ENCODE measurements around the gene DENND6B.

DENND6B gene

DNA sequence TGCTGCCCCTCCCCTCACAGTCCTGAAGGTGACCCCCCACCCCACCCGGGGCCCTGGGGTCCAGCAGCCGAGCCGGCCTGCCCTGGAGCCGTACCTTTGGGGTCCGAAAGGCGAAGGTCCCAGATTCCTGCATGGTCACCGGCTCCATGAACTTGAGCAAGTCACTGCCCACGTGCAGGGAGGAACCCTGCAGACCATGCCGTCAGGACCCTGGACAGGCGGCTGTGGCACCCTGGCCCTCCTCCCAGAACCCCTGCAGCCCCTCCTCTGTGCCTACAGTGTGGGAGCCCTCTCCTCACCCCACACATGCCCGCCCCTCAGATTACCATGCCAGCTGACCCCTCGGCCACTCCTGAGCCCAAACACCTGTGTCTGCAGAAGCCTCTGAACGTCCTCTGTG lies 42.3 kb downstream of the DENND6B start:
- Histone ChIP-seq H3K4me1 (ENCODE audit: insufficient read depth, low read length, severe bottlenecking) (no peaks in the 10 kb centered on the region), H2AFZ (ENCODE audit: low read length) (no peak overlapping the region), H3K4me2 (ENCODE audit: low read length) (no peak overlapping the region), H3K9me2 (ENCODE audit: low read depth, low read length) (no peaks in the 10 kb centered on the region), H3K9ac (ENCODE audit: low read length) (no peak overlapping the region), H3K4me3 (ENCODE audit: low read depth, low read length, poor library complexity, severe bottlenecking) (no peak overlapping the region), H3K27me3 (ENCODE audit: insufficient read depth, low read length) (peaks cover 17% of the 10 kb centered on the region), H3K27ac (ENCODE audit: low read depth, low read length, poor library complexity, severe bottlenecking) (no peak overlapping the region), H3K9me3 (ENCODE audit: low read length) (no peaks in the 10 kb centered on the region), H3K36me3 (ENCODE audit: insufficient read depth, low read length) (no peaks in the 10 kb centered on the region), H4K20me1 (ENCODE audit: insufficient read depth, low read length) (no peaks in the 10 kb centered on the region), H3K79me2 (ENCODE audit: insufficient read depth, low read length) (no peaks in the 10 kb centered on the region), H3F3A (ENCODE audit: insufficient read depth, low read length) (no peaks in the 10 kb centered on the region)
- TF ChIP-seq EZH2 (IDR thresholded peaks at IDR 0.05; ENCODE audit: borderline replicate concordance, low read length): no peak
- TF ChIP-seq, protein P1, sequence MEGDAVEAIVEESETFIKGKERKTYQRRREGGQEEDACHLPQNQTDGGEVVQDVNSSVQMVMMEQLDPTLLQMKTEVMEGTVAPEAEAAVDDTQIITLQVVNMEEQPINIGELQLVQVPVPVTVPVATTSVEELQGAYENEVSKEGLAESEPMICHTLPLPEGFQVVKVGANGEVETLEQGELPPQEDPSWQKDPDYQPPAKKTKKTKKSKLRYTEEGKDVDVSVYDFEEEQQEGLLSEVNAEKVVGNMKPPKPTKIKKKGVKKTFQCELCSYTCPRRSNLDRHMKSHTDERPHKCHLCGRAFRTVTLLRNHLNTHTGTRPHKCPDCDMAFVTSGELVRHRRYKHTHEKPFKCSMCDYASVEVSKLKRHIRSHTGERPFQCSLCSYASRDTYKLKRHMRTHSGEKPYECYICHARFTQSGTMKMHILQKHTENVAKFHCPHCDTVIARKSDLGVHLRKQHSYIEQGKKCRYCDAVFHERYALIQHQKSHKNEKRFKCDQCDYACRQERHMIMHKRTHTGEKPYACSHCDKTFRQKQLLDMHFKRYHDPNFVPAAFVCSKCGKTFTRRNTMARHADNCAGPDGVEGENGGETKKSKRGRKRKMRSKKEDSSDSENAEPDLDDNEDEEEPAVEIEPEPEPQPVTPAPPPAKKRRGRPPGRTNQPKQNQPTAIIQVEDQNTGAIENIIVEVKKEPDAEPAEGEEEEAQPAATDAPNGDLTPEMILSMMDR (IDR thresholded peaks at IDR 0.05; ENCODE audit: low read length): no peak

DNA sequence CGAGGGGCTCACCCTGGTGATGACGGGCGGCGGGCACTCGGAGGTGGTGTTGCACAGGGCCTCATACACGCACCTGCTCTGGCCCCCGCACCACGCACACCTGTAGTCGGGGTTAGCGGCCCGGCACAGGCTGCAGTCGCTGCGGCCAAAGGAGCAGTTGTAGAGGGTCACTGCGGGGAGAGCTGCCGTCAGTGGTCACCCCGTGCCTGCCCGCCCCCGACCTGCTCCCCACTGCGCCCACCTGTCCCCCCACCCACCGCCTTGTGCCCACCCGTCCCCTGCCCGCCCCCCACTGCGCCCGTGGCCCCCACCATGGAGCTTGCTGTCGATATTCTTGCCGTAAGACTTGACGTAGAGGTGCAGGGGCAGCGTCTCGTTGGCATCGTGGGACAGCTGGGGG lies 43.0 kb downstream of the DENND6B start:
- Histone ChIP-seq H3F3A (ENCODE audit: insufficient read depth, low read length) (no peaks in the 10 kb centered on the region), H3K9ac (ENCODE audit: low read length) (no peak overlapping the region), H3K9me3 (ENCODE audit: low read length) (no peaks in the 10 kb centered on the region), H3K4me1 (ENCODE audit: insufficient read depth, low read length, severe bottlenecking) (no peaks in the 10 kb centered on the region), H3K4me2 (ENCODE audit: low read length) (no peak overlapping the region), H3K27ac (ENCODE audit: low read depth, low read length, poor library complexity, severe bottlenecking) (no peak overlapping the region), H3K27me3 (ENCODE audit: insufficient read depth, low read length) (peaks cover 17% of the 10 kb centered on the region), H3K36me3 (ENCODE audit: insufficient read depth, low read length) (no peaks in the 10 kb centered on the region), H3K9me2 (ENCODE audit: low read depth, low read length) (no peaks in the 10 kb centered on the region), H3K79me2 (ENCODE audit: insufficient read depth, low read length) (no peaks in the 10 kb centered on the region), H4K20me1 (ENCODE audit: insufficient read depth, low read length) (no peaks in the 10 kb centered on the region), H3K4me3 (ENCODE audit: low read depth, low read length, poor library complexity, severe bottlenecking) (no peak overlapping the region), H2AFZ (ENCODE audit: low read length) (no peak overlapping the region)
- TF ChIP-seq, protein P1 (IDR thresholded peaks at IDR 0.05; ENCODE audit: low read length): no peak
- TF ChIP-seq EZH2 (IDR thresholded peaks at IDR 0.05; ENCODE audit: borderline replicate concordance, low read length): no peak

DNA sequence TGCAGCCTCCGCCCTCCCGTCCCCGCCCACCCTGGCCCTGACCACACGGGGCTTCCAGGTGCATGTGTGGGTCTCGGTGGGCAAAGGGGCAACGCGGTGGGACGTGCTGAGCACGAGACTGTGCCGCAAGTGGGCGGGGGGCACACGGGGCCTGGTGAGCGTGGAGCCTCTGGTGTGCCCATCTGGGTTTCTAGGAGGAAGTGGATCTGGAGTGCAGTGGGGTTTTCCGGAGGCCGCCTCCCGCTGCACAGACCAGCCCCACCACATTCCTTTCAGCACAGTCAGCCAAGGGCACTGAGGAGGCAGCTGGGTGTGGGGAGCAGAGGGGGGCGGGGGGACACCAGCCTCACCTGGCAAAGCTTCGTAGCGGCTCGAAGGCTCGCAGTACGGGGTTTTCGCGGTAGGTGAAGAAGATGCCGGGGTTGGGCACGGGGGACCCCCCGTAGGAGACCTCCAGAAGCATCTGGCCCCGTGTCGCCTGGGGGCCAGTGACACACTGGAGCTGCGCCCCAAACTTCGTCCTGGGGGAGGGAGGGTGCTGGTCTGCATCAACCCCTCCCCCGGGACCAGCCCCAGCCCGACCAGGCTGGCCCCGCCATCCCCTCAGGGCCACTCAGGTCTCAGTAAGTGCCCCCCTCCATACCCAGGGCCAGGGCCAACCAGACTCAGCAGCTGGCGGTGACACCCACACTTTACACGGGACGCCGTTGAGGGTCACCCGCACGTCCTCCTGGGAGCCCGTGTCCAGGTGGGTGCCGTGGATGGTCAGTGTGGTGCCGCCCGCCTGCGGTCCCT lies 44.3 kb downstream of the DENND6B start:
- Histone ChIP-seq H3K27me3 (ENCODE audit: insufficient read depth, low read length) (peaks cover 17% of the 10 kb centered on the region), H3K9me3 (ENCODE audit: low read length) (no peaks in the 10 kb centered on the region), H3K4me1 (ENCODE audit: insufficient read depth, low read length, severe bottlenecking) (no peaks in the 10 kb centered on the region), H2AFZ (ENCODE audit: low read length) (no peak overlapping the region), H3K79me2 (ENCODE audit: insufficient read depth, low read length) (no peaks in the 10 kb centered on the region), H3F3A (ENCODE audit: insufficient read depth, low read length) (no peaks in the 10 kb centered on the region), H3K27ac (ENCODE audit: low read depth, low read length, poor library complexity, severe bottlenecking) (no peak overlapping the region), H3K4me2 (ENCODE audit: low read length) (no peak overlapping the region), H3K4me3 (ENCODE audit: low read depth, low read length, poor library complexity, severe bottlenecking) (no peak overlapping the region), H3K9me2 (ENCODE audit: low read depth, low read length) (no peaks in the 10 kb centered on the region), H3K36me3 (ENCODE audit: insufficient read depth, low read length) (no peaks in the 10 kb centered on the region), H3K9ac (ENCODE audit: low read length) (no peak overlapping the region), H4K20me1 (ENCODE audit: insufficient read depth, low read length) (no peaks in the 10 kb centered on the region)
- TF ChIP-seq, protein P1 (IDR thresholded peaks at IDR 0.05; ENCODE audit: low read length): no peak
- TF ChIP-seq EZH2 (IDR thresholded peaks at IDR 0.05; ENCODE audit: borderline replicate concordance, low read length): no peak
